Activated CD4-positive, alpha-beta T cell treated with anti-CD3 and anti-CD28 coated beads, Interleukin-2, amount 50 U/mL, for 4 hours (primary cell): Measurements from ENCODE around the gene IL13RA1.
"Not testable (repeated sequence)": the region's sequence is repeated elsewhere in the genome, so short reads cannot be mapped to it uniquely, and the experiment has no call there.

Experiments
- DNase-seq, 2 experiments: peaks; one replicate each; pipeline ENCODE4 v3.0.0-alpha.2; 2020

The IL13RA1 gene

GRCh38 chrX:118726887-118727685, at the start of gene IL13RA1:
Gene IL13RA1 (plus strand): TSS chrX:118727606. CDS start chrX:118727639, 33 bp downstream.
- DNase-seq, result no peak

- DNase-seq, result no peak
These were observed 48.1 kb upstream of the IL13RA1 start for GRCh38 chrX:118679290-118679689.

DNA sequence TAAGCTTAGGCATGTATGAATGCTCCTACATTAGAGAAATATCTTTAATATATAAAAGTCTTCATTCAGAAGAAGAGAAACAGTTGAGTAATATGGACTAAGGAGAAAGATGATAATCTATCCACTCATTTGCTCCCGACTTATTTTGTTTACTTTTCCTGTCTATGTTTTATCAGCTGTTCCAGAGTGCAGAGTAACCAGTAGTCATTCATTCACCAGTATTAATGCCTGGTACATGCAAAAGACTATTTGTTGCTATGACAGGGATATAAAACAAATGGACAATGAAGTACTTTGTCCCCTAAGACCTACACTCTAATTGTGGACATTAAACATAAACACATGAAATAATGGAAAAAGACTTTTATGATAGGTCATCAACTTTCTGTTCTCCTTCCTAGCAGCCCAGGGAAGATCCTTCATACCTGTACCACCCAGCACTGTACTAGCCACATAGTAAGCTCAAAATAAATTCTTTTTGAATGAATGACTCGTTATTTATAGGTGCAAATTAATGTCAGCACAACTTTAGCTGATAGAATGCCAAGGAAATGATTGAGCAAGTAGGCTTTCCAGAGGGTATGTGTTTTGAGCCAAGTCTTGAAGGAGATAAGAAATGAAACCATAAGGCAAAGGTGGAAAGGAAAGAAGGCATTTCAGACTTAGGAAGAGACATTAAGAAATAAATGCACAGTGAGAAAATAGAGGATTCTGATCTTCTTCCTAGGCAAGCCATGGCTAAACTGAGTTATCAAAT, 45.0 kb upstream of the IL13RA1 start:
- DNase-seq, result no peak

DNA sequence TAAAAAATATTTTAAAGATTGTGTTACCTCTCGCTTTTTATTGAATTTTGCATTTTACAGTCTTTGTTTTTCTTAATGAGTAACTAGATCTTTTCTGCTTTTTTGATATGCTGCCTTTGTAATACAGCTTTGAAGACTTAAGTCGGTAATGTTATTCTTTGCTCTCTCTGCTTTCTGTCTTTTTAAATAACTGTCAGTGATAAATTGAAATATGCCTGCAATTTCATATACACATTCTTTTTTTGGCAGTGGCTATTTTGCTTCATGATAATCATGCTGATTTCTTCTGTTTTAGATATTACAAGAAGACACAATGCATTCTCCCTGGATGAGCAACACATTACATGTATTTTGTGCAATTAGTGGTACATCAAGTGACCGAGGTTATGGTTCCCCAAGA, 42.0 kb upstream of the IL13RA1 start:
- DNase-seq, result no peak

- DNase-seq, result no peak
These were observed 38.5 kb upstream of the IL13RA1 start for GRCh38 chrX:118688935-118689334.

GRCh38 chrX:118693843-118694242, 33.6 kb upstream of the IL13RA1 start:
- no peak for DNase-seq

DNA sequence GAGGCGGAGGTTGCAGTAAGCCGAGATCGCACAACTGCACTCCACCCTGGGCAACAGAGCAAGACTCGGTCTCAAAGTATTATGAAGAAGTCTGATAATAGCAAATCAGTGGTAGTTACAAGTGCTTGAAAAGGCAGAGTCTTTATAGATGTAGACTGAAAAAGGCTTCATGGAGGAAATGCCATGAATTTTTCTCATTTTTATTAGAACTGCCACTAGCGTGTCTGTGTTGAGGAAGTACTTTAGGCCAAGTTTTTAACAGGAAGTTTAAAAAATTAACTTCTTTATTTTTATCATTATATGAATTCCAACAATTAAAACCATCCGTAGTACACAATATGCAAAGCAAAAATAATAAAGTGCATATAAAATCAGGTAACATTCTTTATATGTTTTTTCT, 32.8 kb upstream of the IL13RA1 start:
- no peak for DNase-seq

DNA sequence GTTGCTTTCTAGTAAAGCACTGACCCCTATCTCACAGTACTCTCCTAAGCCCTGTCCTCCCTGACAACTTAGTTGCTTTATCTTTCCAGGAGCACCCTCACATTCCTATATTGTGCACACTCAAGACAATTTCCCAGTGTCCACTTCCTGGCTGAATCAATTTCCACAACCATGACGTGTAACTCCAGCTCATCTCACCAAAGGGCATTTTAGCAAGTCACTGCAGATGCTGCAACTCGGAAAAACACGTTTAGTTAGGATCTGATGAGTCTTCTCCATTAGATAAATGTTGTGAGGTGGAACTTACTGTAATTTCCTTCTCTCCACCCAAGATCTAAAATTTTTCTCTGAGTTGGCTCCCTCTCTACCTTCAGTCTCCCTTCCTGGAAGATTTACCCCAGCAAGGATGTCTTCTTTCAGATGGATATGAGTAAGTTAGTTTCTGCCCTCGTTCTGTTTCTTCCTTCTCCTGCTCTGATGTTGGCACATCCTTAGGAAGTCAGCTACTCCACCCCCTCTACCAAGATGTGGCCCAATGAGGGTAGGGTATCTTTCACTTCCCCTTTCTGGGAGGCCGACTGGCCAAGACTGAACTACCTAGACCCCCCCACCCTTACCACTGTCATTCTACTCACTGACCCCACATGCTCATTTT, 28.8 kb upstream of the IL13RA1 start:
- no peak for DNase-seq

DNA sequence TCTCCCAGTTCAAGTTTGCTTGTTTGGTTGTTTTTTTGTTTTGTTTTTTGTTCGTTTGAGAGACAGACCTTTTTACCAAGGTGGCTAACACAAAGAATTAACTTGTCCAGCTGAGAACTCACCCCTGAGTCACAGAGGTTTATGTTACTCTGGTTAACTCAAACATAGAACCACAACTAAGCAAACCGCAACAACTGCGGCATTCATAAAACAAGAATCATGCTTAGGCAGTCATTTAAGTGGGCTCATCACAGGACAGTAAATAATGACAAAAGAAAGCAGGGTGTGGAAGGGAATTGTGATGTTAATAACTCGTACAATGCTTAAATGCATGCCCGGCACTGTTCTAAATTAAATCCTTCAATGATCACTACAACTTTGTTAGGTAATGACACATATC, 24.7 kb upstream of the IL13RA1 start:
- no peak for DNase-seq

GRCh38 chrX:118706681-118707080, 20.7 kb upstream of the IL13RA1 start:
- DNase-seq, result no peak

GRCh38 chrX:118714521-118714920, 12.9 kb upstream of the IL13RA1 start:
- DNase-seq, result no peak

- DNase-seq, result not testable (repeated sequence)
These were observed 11.5 kb upstream of the IL13RA1 start for GRCh38 chrX:118715917-118716316.

DNA sequence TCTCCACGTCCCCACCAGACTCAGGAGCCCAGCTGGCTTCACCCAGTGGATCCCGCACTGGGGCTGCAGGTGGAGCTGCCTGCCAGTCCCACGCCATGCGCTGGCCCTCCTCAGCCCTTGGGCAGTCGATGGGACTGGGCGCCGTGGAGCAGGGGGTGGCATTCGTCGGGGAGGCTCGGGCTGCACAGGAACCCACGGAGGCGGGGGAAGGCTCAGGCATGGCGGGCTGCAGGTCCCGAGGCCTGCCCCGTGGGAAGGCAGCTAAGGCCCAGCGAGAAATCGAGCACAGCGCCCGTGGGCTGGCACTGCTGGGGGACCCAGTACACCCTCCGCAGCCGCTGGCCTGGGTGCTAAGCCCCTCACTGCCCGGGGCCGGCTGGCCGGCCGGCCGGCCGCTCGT, 10.6 kb upstream of the IL13RA1 start:
- DNase-seq, result not testable (repeated sequence)

DNA sequence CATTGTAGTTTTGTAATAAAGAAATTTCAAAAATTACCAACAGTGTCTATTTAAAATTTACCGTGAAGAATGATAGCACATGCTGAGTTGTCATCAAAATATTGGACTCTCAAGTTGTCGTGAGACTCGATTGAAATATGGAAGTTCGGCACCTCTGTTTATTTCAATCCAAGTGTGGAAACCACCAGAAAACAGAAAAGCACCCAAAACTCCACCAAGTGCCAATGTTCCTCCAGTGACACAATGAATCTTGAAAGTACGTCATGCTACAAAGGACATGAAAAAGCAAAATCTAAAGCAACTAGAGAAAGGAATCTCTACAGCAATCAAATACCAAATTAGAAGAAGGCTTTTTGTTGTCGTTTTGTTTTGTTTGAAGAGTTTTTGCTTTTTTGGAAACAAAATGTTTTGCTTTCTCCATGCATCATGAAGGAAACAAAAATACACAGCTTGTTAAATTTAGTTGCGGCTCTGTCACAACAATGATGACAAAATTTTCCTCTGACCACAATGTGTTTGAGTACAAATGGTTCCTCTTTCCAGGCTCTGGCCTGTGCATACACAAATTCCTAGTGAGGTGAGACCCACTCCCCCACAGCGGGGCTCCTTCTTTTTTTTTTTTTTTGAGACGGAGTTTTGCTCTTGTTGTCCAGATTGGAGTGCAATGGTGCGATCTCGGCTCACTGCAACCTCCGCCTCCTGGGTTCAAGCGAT, 9.6 kb upstream of the IL13RA1 start:
- no peak for DNase-seq

DNA sequence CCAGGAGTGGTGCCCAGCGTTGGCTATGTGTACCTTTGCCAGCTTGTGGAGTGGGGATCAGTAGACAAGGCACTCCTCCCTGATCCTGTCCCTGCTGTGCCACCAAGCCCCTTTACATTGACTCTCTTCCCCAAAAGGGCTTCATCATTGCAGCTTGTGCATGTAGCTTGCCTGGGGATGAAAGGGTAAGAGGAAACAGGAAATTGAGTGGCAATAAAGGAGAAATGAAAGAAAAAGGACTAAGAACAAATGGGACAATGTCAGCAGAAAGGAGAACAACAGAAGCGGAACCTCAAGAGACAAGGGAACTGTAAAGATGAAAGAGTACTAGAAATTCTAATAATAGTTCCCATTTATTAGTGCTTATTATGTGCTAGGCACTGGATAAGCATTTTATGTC, 8.7 kb upstream of the IL13RA1 start:
- DNase-seq, result no peak

GRCh38 chrX:118720058-118720707, 7.2 kb upstream of the IL13RA1 start:
- DNase-seq, result no peak

DNA sequence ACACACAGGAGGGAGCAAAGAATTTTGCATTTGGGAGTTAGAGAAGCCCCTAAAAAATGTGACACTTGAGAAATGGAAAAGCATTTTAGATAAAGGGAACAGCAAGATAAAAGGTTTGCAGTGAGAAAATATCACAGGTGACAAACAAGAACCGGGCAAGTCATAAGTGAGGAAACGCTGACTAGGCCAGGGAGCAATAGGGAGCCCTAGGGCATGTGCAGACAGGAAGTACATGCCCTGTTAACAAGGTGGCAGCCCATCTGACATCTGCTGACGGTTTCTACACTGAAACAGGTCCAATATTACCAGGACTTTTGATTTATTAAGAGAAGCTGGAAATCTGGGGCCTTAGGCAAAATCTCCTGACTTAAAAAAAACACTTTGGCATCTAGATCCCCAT, 4.0 kb upstream of the IL13RA1 start:
- DNase-seq, result no peak

DNA sequence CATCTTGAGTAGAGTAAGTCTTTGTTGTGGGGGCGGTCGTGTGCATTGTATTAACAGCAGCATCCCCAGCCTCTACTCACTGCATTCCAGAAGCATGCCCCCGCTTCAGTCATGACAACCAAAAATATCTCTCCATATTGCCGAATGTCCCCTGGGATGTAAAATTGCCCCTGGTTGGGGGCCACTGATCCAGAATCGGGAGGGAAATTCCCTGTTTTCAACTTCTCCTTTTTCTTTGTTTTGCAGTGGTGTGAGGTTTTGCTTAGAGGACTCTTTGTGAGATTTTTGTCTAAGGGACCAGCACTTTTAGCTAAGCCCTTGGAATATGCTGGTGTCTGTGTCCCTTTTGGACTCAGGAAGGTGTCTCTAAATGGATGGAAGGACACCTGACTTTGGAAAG, 3.0 kb upstream of the IL13RA1 start:
- DNase-seq, result no peak

- no peak for DNase-seq
These were observed 2.6 kb upstream of the IL13RA1 start for GRCh38 chrX:118724775-118725174.

- DNase-seq, result no peak
These were observed 1.0 kb upstream of the IL13RA1 start for GRCh38 chrX:118726396-118726795.

DNA sequence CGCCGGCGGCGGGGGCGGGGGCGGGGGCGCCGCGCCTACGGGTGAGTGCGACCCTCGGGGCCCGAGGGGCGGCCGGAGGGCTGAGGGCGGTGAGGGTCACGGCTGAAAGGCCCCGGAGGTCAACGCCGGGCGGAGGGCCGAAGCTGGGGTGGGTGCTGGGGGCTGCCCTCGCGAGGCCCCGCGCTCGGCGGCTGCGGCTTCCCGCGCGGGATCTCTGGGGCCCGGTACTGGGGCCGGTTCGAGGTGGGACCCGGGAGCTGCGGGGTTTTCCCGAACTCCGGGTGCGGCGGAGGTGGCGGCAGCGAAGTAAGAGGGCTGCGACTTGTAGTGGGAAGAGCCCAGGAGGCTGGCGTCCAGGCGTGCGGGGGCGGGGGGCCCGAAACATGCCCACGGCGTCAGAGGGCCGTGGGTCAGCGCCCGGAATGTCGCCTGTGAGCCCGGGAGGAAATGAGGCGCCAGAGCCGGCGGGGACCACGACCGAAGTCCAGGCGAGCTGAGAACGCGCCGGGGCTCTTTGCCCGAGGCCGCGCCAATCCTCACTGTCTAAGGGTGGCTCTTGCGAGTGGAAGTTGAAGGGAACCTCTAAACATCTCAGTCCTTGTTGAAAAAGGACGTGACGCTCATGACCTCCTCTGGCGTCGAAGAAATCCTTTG, 407 bp downstream of the IL13RA1 start:
- DNase-seq, result no peak

GRCh38 chrX:118729042-118729652, 1.7 kb downstream of the IL13RA1 start:
- no peak for DNase-seq
